PC-9 (cell line): Measurements from ENCODE around the gene CCT3.

Experiments used
- EZH2 ChIP-seq: fragments of 200-600 bp; sonication (generic); IDR thresholded peaks from 2 replicates; pipeline ENCODE4 v1.8.0; 2017; ENCODE audit warnings: antibody characterized with exemption, low read depth
- TF ChIP-seq, protein P1 (sequence below): fragments of 200-600 bp; sonication (generic); conservative IDR thresholded peaks from 2 replicates; pipeline ENCODE4 v1.6.1; 2017; ENCODE audit warnings: mixed run types, antibody characterized with exemption, mild to moderate bottlenecking, moderate library complexity

DNA sequence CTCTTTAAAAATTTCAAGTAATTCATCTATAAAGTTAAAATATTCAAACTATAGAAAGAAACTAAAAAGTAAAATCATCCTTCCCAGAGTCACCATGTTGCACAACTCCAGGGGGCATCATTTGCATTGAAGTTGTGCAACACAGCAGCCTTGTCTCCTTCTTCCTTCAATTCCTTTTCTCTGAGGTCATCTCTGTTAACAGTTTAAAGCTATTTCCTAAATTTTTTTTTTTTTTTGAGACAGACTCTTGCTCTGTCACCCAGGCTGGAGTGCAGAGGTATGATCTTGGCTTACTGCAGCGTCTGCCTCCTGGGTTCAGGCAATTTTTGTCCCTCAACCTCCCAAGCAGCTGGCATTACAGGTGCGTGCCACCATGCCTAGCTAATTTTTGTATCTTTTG, 38.1 kb upstream of the CCT3 start:
- TF ChIP-seq, protein P1, sequence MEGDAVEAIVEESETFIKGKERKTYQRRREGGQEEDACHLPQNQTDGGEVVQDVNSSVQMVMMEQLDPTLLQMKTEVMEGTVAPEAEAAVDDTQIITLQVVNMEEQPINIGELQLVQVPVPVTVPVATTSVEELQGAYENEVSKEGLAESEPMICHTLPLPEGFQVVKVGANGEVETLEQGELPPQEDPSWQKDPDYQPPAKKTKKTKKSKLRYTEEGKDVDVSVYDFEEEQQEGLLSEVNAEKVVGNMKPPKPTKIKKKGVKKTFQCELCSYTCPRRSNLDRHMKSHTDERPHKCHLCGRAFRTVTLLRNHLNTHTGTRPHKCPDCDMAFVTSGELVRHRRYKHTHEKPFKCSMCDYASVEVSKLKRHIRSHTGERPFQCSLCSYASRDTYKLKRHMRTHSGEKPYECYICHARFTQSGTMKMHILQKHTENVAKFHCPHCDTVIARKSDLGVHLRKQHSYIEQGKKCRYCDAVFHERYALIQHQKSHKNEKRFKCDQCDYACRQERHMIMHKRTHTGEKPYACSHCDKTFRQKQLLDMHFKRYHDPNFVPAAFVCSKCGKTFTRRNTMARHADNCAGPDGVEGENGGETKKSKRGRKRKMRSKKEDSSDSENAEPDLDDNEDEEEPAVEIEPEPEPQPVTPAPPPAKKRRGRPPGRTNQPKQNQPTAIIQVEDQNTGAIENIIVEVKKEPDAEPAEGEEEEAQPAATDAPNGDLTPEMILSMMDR = no peak
- no peak for TF ChIP-seq EZH2
